ENCODE measurements around the gene MAN1B1.

MAN1B1 gene

DNA sequence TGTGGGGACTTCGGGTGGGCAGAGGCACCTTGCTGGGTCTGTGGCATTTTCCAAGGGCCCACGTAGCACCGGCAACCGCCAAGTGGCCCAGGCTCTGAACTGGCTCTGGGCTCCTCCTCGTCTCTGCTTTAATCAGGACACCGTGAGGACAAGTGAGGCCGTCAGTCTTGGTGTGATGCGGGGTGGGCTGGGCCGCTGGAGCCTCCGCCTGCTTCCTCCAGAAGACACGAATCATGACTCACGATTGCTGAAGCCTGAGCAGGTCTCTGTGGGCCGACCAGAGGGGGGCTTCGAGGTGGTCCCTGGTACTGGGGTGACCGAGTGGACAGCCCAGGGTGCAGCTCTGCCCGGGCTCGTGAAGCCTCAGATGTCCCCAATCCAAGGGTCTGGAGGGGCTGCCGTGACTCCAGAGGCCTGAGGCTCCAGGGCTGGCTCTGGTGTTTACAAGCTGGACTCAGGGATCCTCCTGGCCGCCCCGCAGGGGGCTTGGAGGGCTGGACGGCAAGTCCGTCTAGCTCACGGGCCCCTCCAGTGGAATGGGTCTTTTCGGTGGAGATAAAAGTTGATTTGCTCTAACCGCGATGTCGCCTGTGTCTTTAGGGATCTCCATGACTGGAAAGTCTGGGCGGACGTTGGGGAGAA, 21.9 kb downstream of the MAN1B1 start:
- DNase-seq (ENCODE audit: low spot score), result no peak
- ChIA-PET CTCF (interaction anchor here (0.6 to 1.4 kb wide), 4 partner anchors 21 to 62 kb away, joined by 3 to 7 read pairs (median 3); partner anchors contain the start of gene NPDC1), POLR2A (ENCODE audit: low non-redundant PET) (interaction anchor here (0.5 to 1.2 kb wide), 2 partner anchors 21 to 165 kb away, joined by 3 to 4 read pairs; no protein-coding TSS in a partner anchor)
- peak overlapping the region; percentile 10 for H3K27ac ChIP-seq
- TF ChIP-seq, protein P1, sequence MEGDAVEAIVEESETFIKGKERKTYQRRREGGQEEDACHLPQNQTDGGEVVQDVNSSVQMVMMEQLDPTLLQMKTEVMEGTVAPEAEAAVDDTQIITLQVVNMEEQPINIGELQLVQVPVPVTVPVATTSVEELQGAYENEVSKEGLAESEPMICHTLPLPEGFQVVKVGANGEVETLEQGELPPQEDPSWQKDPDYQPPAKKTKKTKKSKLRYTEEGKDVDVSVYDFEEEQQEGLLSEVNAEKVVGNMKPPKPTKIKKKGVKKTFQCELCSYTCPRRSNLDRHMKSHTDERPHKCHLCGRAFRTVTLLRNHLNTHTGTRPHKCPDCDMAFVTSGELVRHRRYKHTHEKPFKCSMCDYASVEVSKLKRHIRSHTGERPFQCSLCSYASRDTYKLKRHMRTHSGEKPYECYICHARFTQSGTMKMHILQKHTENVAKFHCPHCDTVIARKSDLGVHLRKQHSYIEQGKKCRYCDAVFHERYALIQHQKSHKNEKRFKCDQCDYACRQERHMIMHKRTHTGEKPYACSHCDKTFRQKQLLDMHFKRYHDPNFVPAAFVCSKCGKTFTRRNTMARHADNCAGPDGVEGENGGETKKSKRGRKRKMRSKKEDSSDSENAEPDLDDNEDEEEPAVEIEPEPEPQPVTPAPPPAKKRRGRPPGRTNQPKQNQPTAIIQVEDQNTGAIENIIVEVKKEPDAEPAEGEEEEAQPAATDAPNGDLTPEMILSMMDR (conservative IDR thresholded peaks at IDR 0.05; ENCODE audit: low read depth), result no peak

DNA sequence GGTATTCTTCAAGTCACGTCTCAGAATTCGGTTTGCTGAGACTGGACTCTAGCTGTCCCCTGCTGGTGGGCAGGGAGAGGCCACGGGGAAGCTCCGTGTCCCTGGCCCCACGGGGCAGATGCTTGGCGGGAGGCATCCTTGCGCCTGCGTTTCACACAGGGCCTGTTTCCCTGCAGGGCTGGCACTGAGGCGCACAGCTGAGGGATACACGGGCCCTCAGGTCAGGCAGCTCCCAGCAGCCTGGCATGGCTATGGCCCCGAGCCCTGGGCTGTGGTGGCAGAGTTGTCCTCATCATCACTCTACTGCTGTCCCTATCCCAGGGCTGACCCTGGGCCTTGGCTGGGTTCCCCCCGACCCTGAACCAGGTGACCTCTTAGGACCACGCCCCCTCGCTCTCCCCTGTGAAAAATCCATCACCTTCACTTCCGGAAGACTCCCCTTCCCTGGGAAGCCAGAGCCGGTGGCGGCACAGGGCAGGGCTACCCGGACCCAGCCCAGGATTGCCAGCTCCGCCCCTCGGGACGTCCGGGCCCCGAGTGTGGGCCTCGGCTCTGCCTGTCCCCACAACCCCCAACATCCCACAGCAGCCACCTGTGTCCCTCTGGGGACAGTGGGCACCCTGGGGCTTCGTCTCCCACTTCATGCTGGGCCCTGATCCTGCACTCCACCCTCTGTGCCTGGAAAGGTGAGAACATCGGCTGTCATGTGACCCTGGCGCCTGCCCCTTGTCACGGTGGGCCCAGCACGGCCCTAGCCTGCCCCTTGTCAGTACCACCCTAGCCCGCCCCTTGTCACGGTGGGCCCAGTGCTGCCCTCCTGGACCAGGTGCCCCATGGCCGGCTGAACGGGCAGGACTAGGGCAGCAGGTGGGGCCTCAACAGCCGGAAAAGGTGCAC, 22.7 kb downstream of the MAN1B1 start:
- DNase-seq (ENCODE audit: low spot score), result no peak
- ChIA-PET CTCF (interaction anchor here (1.4 kb wide), 1 partner anchor 42 kb away, joined by 7 read pairs; no protein-coding TSS in a partner anchor), POLR2A (ENCODE audit: low non-redundant PET) (interaction anchor here (0.5 kb wide), 1 partner anchor 164 kb away, joined by 4 read pairs; no protein-coding TSS in a partner anchor)
- H3K27ac ChIP-seq, result peak overlapping the region; percentile 10
- TF ChIP-seq, protein P1 (conservative IDR thresholded peaks at IDR 0.05; ENCODE audit: low read depth), result no peak

DNA sequence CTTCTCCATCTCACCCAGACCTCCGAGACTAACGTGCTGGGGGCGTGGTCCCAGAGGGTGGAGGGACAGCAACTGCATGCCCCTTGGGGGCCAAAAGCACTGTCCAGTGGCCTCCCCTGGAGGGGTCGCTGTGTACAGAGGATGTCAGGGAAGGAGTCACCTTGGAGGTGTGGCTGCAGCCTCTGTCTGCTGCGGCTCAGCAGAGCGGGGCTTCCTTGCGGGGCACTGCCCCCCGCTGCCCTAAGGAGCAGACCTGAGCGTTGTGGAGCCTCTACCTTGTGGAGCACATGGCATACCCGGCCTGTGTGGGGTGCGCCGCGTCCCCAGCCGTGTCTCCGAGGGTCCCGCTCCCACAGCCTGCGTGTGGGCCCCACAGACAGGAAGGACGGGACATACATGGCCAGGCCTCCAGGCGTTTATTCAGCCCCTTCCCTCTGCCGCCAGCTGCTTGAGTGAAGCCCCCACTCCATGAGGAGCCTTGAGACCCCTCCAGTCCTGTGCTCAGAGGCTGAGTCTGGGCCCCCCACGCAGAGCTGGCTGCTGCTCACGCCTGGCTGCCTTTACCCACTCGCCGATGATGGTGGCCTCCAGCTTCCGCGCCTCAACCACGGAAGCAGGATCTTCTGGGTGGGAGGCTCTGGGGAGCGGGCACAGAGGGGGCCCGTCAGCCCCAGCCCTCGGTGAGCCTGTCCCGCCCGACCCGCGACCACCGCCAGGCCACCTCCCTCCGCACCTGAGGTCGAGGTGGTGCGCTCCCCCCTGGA, 23.5 kb downstream of the MAN1B1 start:
- peak overlapping the region; percentile 26 for H3K27ac ChIP-seq
- TF ChIP-seq, protein P1 (conservative IDR thresholded peaks at IDR 0.05; ENCODE audit: low read depth), result no peak
- POLR2A ChIA-PET (ENCODE audit: low non-redundant PET), result no interaction called here
- CTCF ChIA-PET, result interaction anchor here (0.6 kb wide), 1 partner anchor 46 kb away, joined by 3 read pairs; no protein-coding TSS in a partner anchor
- DNase-seq (ENCODE audit: low spot score), result no peak

DNA sequence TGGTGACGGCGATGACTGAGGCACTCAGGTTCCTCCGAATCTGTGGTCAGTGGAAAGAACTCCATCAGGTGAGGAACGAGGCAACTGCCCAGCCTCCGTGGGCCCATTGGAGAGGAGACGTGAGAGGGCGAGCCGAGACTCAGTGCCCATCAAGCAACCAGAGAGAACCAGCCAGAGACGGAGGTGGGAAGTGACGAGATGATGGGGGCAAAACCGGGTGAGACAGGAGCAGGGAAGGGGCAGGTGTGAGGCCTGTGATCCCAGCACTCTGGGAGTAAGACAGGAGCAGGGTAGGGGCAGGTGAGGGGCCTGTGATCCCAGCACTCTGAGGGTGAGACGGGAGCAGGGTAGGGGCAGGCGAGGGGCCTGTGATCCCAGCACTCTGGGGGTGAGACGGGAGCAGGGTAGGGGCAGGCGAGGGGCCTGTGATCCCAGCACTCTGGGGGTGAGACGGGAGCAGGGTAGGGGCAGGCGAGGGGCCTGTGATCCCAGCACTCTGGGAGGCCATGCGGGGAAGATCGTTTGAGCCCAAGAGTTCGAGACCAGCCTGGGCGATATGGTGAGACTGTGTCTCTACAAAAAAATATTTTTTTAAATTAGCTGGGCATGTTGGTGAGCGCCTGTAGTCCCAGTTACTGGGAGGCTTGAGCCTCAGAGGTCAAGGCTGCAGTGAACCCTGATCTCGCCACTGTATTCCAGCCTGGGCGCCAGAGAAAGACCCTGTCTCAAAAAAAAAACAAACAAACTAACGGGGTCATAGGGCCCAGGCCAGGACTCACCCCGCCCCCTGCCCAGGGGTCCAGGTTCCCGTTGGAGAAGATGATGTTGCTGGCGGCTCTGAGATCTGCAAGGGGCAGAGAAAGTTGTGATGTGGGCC, 24.4 kb downstream of the MAN1B1 start:
- TF ChIP-seq, protein P1 (conservative IDR thresholded peaks at IDR 0.05; ENCODE audit: low read depth), result no peak
- DNase-seq (ENCODE audit: low spot score), result no peak
- peak overlapping the region; percentile 26 for H3K27ac ChIP-seq
- ChIA-PET POLR2A (ENCODE audit: low non-redundant PET) (no interaction called here), CTCF (no interaction called here)

DNA sequence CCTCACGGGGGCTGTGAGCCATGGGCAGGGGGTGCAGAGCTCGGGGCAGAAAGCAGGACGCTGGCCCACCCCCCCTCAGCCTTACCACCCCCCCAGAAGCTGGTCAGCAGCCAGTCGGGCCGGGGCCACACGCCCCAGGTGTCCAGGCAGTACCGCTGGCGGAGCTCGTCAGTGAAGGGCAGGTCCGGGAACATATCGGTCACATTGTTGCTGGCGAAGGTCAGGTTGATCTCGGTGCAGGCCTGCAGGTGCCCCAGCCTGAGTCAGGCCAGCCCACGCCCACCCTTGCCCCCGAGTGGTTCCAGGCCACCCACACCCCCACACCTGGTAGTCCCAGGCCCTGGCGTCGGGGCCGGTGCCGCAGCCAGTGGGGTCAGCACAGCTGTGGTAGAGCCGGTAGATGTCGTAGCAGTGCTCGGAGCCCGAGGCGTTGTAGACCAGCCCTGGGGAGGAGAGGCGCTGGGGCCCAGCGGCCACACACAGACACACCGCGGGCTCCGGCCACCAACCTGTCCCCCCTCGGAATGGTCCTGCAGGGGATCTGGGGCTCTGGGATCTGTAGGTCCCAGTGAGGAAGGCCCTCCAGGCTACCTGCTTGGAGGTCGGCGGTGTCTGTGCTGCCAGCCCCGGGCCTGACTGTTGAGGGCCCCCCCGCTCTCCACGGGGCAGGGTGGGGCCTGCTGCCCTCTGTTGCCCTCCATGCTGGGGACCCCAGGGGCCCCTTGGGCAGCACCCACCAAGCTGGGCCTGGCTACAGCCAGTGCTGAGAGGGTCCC, 25.2 kb downstream of the MAN1B1 start:
- no peak for DNase-seq (ENCODE audit: low spot score)
- H3K27ac ChIP-seq, result peak overlapping the region; percentile 26
- POLR2A ChIA-PET (ENCODE audit: low non-redundant PET), result no interaction called here
- CTCF ChIA-PET, result interaction anchor here (0.6 to 1.1 kb wide), 3 partner anchors 48 to 125 kb away, joined by 3 to 5 read pairs (median 4); no protein-coding TSS in a partner anchor
- TF ChIP-seq, protein P1 (conservative IDR thresholded peaks at IDR 0.05; ENCODE audit: low read depth), result no peak

All from RWPE1 (cell line).